Measurements from ENCODE around the gene SCN1B.

Gene SCN1B

GRCh38 chr19:35033067-35034004 is 3.1 kb downstream of the SCN1B start:
- no peak overlapping the region for H3K9ac ChIP-seq (ENCODE audit: low read depth, low read length)
- no peaks in the 10 kb centered on the region for H3K9me3 ChIP-seq (ENCODE audit: control insufficient read depth, insufficient read depth, low read length)
- peaks cover 10% of the 10 kb centered on the region; the same call in 1 of the 2 replicates for H3K4me1 ChIP-seq (ENCODE audit: insufficient read depth, low read length)
- no peaks in the 10 kb centered on the region; the same call in 1 of the 2 replicates for H3K36me3 ChIP-seq (ENCODE audit: insufficient read depth, low read length)

- Histone ChIP-seq H3K9me3 (ENCODE audit: control insufficient read depth, insufficient read depth, low read length) (no peaks in the 10 kb centered on the region), H3K9ac (ENCODE audit: low read depth, low read length) (no peak overlapping the region), H3K4me1 (ENCODE audit: insufficient read depth, low read length) (peaks cover 10% of the 10 kb centered on the region; the same call in 1 of the 2 replicates), H3K36me3 (ENCODE audit: insufficient read depth, low read length) (no peaks in the 10 kb centered on the region)
These were observed 3.8 kb downstream of the SCN1B start for GRCh38 chr19:35034005-35034502.

GRCh38 chr19:35034588-35035382 is 4.5 kb downstream of the SCN1B start:
- H3K9ac ChIP-seq (ENCODE audit: low read depth, low read length), result no peak overlapping the region
- no peaks in the 10 kb centered on the region for H3K36me3 ChIP-seq (ENCODE audit: insufficient read depth, low read length)
- H3K9me3 ChIP-seq (ENCODE audit: control insufficient read depth, insufficient read depth, low read length), result no peaks in the 10 kb centered on the region
- peaks cover 10% of the 10 kb centered on the region; the same call in 1 of the 2 replicates for H3K4me1 ChIP-seq (ENCODE audit: insufficient read depth, low read length)

- no peaks in the 10 kb centered on the region for H3K36me3 ChIP-seq (ENCODE audit: insufficient read depth, low read length)
- no peak overlapping the region for H3K9ac ChIP-seq (ENCODE audit: low read depth, low read length)
- peaks cover 3% of the 10 kb centered on the region; the same call in 1 of the 2 replicates for H3K4me1 ChIP-seq (ENCODE audit: insufficient read depth, low read length)
- H3K9me3 ChIP-seq (ENCODE audit: control insufficient read depth, insufficient read depth, low read length), result no peaks in the 10 kb centered on the region
These were observed 7.7 kb downstream of the SCN1B start for GRCh38 chr19:35037716-35038622.

- Histone ChIP-seq H3K9ac (ENCODE audit: low read depth, low read length) (no peak overlapping the region), H3K36me3 (ENCODE audit: insufficient read depth, low read length) (no peaks in the 10 kb centered on the region), H3K9me3 (ENCODE audit: control insufficient read depth, insufficient read depth, low read length) (no peaks in the 10 kb centered on the region), H3K4me1 (ENCODE audit: insufficient read depth, low read length) (peaks cover 3% of the 10 kb centered on the region; the same call in 1 of the 2 replicates)
These were observed 8.6 kb downstream of the SCN1B start for GRCh38 chr19:35038623-35039512.

GRCh38 chr19:35039881-35040825 is 9.9 kb downstream of the SCN1B start:
- Histone ChIP-seq H3K4me1 (ENCODE audit: insufficient read depth, low read length) (peaks cover 10% of the 10 kb centered on the region), H3K9me3 (ENCODE audit: control insufficient read depth, insufficient read depth, low read length) (no peaks in the 10 kb centered on the region), H3K36me3 (ENCODE audit: insufficient read depth, low read length) (no peaks in the 10 kb centered on the region), H3K9ac (ENCODE audit: low read depth, low read length) (peak overlapping the region; percentile 61)

GRCh38 chr19:35040826-35041547 is 10.7 kb downstream of the SCN1B start:
- Histone ChIP-seq H3K9me3 (ENCODE audit: control insufficient read depth, insufficient read depth, low read length) (no peaks in the 10 kb centered on the region), H3K9ac (ENCODE audit: low read depth, low read length) (peak overlapping the region; percentile 61), H3K4me1 (ENCODE audit: insufficient read depth, low read length) (peaks cover 18% of the 10 kb centered on the region), H3K36me3 (ENCODE audit: insufficient read depth, low read length) (no peaks in the 10 kb centered on the region)

GRCh38 chr19:35041548-35042055 is 11.3 kb downstream of the SCN1B start, which contains the start of gene HPN:
TSS of gene HPN (plus strand) at chr19:35041721. CDS start at chr19:35042507, 786 bp downstream.
- no peaks in the 10 kb centered on the region for H3K9me3 ChIP-seq (ENCODE audit: control insufficient read depth, insufficient read depth, low read length)
- H3K4me1 ChIP-seq (ENCODE audit: insufficient read depth, low read length), result peaks cover 18% of the 10 kb centered on the region
- no peaks in the 10 kb centered on the region for H3K36me3 ChIP-seq (ENCODE audit: insufficient read depth, low read length)
- H3K9ac ChIP-seq (ENCODE audit: low read depth, low read length), result peak within 1 kb of the TSS; percentile 61

- no peaks in the 10 kb centered on the region for H3K9me3 ChIP-seq (ENCODE audit: control insufficient read depth, insufficient read depth, low read length)
- peaks cover 18% of the 10 kb centered on the region for H3K4me1 ChIP-seq (ENCODE audit: insufficient read depth, low read length)
- H3K9ac ChIP-seq (ENCODE audit: low read depth, low read length), result peak overlapping the region; percentile 61
- H3K36me3 ChIP-seq (ENCODE audit: insufficient read depth, low read length), result no peaks in the 10 kb centered on the region
These were observed 11.9 kb downstream of the SCN1B start for GRCh38 chr19:35042056-35042730.

- Histone ChIP-seq H3K4me1 (ENCODE audit: insufficient read depth, low read length) (peaks cover 18% of the 10 kb centered on the region), H3K9ac (ENCODE audit: low read depth, low read length) (no peak overlapping the region), H3K9me3 (ENCODE audit: control insufficient read depth, insufficient read depth, low read length) (no peaks in the 10 kb centered on the region), H3K36me3 (ENCODE audit: insufficient read depth, low read length) (no peaks in the 10 kb centered on the region)
These were observed 12.8 kb downstream of the SCN1B start for GRCh38 chr19:35042954-35043604.

- Histone ChIP-seq H3K36me3 (ENCODE audit: insufficient read depth, low read length) (no peaks in the 10 kb centered on the region), H3K9ac (ENCODE audit: low read depth, low read length) (no peak overlapping the region)
These were observed 13.6 kb downstream of the SCN1B start for GRCh38 chr19:35043906-35044305.

More at GRCh38 chr19:35043906-35044305, 13.6 kb downstream of the SCN1B start:
- Histone ChIP-seq H3K9me3 (ENCODE audit: control insufficient read depth, insufficient read depth, low read length) (no peaks in the 10 kb centered on the region), H3K4me1 (ENCODE audit: insufficient read depth, low read length) (peaks cover 21% of the 10 kb centered on the region)

Measured in ES-I3 (cell line).